GM21381 (cell line): ENCODE data around the gene CTAGE9.

Experiments
- ATAC-seq: cut with Tn5 transposase; IDR thresholded peaks from one replicate; pipeline ENCODE4 v1.9.1; 2021; ENCODE audit warnings: mild to moderate bottlenecking, moderate library complexity; ENCODE audit not compliant: unreplicated experiment

CTAGE9 gene

DNA sequence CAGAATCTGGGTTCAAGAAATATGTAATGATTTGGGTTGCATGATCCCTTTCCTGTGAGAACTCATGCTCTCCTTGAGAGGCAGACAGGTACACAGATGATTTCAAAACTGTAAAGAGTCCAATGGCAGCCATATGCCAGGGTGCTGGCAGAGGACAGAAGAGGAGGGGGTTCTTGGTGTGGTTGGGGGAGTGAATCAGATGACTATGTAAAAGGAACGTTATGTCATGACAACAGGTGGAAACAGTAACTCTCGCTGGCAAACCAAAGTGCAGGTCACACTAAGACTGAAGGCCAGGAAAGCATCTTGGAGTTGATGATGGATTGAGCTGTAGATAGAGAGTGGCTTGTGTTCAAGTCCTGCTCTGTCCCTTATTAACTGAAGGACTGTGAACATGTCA lies 29.9 kb downstream of the CTAGE9 start:
- ATAC-seq: no peak

DNA sequence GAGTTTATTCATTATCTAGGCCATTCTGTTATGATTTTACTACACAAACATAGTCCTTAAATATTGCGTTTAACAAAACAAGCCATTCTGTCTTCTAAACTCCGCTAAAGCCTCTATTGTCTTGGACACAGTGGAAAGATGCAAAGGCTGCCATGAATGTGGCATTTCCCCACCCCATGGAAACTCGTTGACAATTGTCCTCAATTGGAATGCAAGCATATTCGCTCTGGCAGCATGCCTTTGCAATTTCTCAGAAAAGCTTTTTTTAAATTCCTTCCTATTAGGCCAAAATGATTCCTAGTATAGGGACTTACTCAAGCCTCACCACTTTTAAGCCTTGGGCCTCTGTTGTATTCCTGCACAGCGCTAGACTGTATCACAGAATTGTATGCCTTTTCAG lies 32.4 kb downstream of the CTAGE9 start:
- no peak for ATAC-seq

DNA sequence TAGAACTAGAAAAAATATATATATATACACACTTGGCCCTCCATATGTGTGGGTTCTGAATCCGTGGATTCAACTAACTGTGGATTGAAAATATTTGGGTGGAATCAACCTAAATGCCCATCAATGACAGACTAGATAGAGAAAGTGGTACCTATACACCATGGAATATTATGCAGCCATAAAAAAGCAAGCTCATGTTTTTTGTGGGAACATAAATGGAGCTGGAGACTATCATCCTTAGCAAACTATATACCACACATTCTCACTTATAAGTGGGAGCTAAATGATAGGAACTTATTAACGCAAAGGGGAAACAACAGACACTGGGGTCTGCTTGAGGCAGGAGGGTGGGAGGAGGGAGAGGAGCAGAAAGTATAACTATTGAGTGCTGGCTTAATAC lies 37.6 kb downstream of the CTAGE9 start:
- no peak for ATAC-seq

DNA sequence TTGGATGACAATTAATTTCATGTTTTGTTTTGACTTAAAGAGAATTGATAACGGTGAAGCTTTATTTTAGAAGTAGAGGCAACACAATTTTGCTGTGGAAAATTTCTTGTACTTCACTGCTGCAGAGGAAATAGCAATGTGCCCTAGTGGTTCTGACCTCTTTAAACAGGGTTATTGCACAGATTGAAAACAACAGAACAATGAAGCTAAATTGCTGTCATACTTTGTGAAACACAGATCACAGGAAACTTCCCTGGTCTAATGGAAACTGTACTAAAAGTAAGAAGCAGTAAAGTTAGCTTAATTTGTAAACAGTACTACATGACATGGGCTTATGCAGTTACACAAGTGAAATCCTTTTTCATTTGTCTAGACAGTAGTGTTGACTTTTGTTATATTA lies 40.9 kb downstream of the CTAGE9 start:
- ATAC-seq: no peak

DNA sequence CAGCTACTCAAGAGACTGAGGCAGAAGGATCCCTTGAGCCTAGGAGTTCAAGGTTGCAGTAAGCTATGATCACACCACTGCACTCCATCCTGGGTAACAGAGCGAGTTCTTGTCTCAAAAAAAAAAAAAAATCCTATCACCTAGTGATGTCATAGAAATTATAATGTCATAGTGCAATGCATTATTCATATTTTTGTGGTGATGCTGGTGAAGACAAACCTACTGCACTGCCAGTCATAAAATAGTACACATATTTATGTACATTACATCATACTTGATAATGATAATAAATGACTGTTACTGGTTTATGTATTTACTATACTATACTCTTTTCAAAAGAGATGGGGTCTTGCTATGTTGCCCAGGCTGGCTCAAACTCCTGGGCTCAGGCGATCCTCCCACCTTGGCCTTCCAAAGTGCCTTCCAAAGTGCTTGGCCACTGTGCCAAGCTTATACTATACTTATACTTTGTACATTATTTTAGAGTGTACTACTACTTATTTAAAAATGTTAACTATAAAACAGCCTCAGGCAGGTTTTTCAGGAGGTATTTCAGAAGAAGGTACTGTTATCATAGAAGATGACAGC lies 47.1 kb downstream of the CTAGE9 start:
- no peak for ATAC-seq

DNA sequence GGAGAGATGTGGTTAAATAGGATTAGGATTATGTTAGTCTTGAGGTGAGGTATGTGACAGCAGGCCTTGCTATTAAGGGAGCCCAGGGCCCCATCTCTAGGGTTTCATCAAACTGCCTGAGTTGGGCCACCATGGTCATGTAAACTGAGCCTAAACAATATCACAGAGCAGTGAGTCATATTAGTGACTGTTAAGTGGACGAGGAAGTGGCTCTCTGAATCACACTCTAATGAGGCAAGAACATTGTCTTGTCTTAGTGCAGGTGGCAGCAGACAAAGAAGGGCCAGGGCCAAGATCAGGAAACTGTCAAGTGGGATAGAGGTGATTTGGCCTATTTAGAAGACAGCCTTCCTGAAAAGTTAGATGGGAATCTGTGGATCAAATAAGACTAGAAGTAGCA lies 50.6 kb downstream of the CTAGE9 start:
- no peak for ATAC-seq
